HG03103 (cell line): ENCODE data around the gene PODXL2.

Source experiments
- ATAC-seq: cut with Tn5 transposase; IDR thresholded peaks from one replicate; pipeline ENCODE4 v1.9.1; 2021; ENCODE audit warnings: low read depth; ENCODE audit not compliant: unreplicated experiment

Gene PODXL2

GRCh38 chr3:127625821-127626220 is 3.2 kb upstream of the PODXL2 start:
- ATAC-seq = no peak

- no peak for ATAC-seq
Measured at GRCh38 chr3:127628426-127628787, 578 bp upstream of the PODXL2 start.

- no peak for ATAC-seq
Measured at GRCh38 chr3:127629467-127630403, 750 bp downstream of the PODXL2 start.

- no peak for ATAC-seq
Measured at GRCh38 chr3:127630811-127631714, 2.1 kb downstream of the PODXL2 start.

- no peak for ATAC-seq
Measured at GRCh38 chr3:127632035-127632820, 3.2 kb downstream of the PODXL2 start.

- ATAC-seq = no peak
Measured at GRCh38 chr3:127634653-127635052, 5.7 kb downstream of the PODXL2 start.

GRCh38 chr3:127637546-127637945 is 8.6 kb downstream of the PODXL2 start:
- ATAC-seq = no peak

- no peak for ATAC-seq
Measured at GRCh38 chr3:127637971-127638370, 9.0 kb downstream of the PODXL2 start.

- ATAC-seq = no peak
Measured at GRCh38 chr3:127639173-127640041, 10.4 kb downstream of the PODXL2 start.

- ATAC-seq = no peak
Measured at GRCh38 chr3:127640042-127640355, 11.0 kb downstream of the PODXL2 start.

- no peak for ATAC-seq
Measured at GRCh38 chr3:127644641-127645370, 15.8 kb downstream of the PODXL2 start.

- no peak for ATAC-seq
Measured at GRCh38 chr3:127645371-127646015, 16.5 kb downstream of the PODXL2 start.

- ATAC-seq = no peak
Measured at GRCh38 chr3:127646501-127647046, 17.6 kb downstream of the PODXL2 start.

GRCh38 chr3:127647166-127647844 is 18.3 kb downstream of the PODXL2 start:
- no peak for ATAC-seq

GRCh38 chr3:127647845-127648204 is 18.8 kb downstream of the PODXL2 start:
- no peak for ATAC-seq

GRCh38 chr3:127650236-127650635 is 21.3 kb downstream of the PODXL2 start:
- ATAC-seq = no peak

GRCh38 chr3:127651516-127652172 is 22.7 kb downstream of the PODXL2 start:
- no peak for ATAC-seq
